NCI-H2227 treated with DMSO at 0.1 percent for 48 hours (cell line): Measurements from ENCODE around the gene FAM20C.

ENCODE experiments used
- DNase-seq: peaks from one replicate; lab custom pipeline; 2025; lab: John Stamatoyannopoulos, UW

FAM20C gene

DNA sequence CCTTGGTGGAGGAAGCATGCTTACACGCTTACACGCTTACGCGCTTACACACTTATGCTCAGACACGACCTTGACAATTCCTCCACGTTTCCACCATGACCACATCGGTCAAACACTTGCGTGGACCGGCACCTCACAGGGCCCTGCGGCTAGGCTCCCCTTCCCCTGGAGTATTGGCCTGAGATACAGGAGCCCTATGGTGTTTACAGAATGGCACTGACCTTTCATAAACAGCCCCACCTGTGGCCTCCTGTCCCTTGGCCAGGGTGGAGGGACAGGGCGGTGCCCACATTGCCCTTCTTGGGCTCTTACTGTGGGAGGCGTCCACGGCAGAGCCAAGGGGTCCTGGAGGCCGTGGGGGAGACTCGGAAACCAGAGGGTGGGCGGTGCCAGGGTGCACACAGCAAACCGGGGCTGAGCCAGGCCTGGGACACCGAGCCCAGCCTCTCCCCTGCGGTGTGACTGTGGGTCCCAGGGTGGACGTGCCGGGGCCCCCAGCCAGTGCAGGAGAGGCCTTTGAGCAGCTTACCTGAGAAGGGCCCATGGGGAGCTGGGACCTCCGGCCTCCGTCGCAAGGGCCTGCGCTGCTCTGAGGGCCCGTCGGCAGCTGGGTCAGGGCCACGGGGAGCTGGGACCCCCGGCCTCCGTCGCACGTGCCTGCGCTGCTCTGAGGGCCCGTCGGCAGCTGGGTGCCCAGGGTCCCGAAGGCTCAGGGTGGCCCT lies 53.4 kb downstream of the FAM20C start:
- DNase-seq, result no peak

GRCh38 chr7:246451-246850 lies 54.1 kb downstream of the FAM20C start:
- DNase-seq, result no peak

DNA sequence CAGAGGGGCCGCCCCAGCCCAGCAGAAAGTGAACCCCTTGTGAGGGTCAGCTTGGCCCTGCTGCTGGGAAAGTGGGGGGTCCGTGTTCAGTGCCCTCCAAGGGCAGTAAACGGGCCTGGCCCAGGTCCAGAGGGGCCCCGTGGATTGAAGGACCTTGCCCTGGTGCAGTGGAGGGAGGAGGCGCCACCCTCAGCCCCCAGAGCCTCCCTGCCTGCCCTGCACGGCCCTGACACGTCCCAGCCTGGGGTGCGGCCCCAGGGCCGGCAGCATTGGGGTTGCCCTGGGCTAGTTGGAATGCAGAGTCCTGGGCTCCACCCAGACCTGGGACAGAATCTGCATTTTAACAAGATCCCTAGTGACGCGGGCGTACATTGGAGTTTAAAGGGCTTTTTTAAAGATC lies 54.8 kb downstream of the FAM20C start:
- no peak for DNase-seq

DNA sequence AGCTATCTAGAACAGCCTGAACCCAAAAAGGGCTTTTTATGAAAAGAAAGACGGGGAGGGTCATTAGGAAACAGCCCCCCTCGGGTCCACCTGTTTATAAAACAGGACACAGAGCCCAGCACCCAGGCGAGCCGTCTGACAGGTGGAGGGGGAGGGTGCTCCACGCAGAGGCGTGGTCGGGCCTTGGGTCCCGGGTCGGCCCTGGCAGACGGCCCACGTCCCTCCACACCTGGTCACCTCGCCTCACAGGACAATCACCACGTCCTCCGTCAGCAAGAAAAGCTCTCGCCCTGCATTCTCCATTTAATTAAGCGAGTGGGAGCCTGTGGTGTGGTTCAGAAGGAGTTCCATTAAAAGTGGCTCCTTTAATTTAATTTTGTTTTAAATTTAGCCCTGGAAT lies 55.3 kb downstream of the FAM20C start:
- no peak for DNase-seq

DNA sequence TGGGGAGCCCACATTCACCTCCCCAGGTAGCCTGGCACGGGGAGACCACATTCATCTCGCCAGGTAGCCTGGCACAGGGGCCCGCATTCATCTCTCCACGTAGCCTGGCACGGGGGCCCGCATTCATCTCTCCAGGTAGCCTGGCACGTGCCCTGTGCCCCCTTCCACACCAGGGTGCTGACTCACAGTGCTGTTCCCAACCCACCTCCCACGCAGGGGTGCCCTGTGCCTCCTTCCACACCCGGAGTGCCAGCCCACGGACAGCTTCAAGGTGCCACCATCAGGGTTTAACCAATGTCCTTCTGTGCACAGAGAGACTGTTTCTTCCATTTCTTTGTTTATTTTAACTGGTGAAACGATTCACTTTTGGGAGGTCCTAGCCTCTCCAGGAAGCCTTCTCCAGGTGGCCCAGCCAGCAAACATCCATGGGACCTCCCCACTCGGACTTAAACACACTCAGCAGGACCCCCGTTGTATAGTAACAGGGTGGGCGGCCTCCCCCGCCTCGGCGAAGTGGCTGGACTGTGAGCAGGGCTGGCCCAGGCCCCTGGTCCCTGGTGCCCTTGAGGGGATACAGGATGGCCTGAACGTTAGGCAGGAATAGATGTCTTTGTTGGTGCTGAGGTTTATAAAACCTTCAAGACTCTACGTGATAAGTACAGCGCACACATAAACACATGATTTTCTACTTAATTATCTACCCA lies 56.5 kb downstream of the FAM20C start:
- DNase-seq, result no peak

GRCh38 chr7:249989-250388 lies 57.6 kb downstream of the FAM20C start:
- DNase-seq, result no peak

GRCh38 chr7:250523-250922 lies 58.2 kb downstream of the FAM20C start:
- no peak for DNase-seq

DNA sequence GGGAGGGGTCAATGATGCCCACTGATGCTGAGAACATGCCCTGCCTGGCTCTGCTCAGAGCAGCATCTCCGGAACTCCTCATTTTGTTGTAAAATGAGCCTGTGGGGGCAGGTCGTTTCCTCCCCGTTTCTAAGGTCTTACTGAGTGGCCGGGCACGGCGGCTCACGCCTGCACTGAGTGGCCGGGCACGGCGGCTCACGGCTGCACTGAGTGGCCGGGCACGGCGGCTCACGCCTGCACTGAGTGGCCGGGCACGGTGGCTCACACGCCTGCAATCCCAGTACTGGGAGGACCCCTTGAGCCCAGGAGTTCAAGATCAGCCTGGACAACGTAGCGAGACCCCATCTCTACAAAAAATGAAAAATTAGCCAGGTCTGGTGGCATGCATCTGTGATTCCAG lies 58.6 kb downstream of the FAM20C start:
- no peak for DNase-seq

- DNase-seq, result no peak
These were observed 59.2 kb downstream of the FAM20C start for GRCh38 chr7:251446-252175.

DNA sequence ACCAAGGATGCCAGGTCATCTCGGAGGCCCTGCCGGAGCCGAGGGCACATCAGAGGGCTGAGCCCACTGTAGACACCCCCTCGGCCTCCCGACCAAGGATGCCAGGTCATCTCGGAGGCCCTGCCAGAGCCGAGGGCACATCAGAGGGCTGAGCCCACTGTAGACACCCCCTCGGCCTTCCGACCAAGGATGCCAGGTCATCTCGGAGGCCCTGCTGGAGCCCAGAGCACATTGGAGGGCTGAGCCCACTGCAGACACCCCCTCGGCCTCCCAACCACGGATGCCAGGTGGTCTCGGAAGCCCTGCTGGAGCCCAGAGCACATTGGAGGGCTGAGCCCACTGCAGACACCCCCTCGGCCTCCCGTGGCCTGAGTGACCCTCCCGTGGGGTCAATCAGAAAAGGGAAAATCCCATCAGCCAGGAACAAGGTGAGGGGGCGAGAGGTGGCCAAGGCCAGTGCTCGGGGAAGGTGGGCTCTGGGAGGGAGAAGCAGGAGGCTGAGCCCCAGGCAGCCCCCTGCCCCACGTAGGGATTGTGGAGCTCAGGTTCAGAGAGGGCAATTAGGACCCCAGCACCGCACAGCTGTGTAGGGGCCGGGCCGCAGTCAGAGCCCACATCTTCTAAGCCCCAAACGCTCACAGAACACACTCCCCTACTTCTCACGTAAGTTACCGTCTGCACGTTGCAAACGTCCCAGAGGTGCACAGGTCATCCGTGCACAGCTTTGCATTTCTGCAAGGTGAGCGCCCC lies 60.0 kb downstream of the FAM20C start:
- DNase-seq, result no peak

DNA sequence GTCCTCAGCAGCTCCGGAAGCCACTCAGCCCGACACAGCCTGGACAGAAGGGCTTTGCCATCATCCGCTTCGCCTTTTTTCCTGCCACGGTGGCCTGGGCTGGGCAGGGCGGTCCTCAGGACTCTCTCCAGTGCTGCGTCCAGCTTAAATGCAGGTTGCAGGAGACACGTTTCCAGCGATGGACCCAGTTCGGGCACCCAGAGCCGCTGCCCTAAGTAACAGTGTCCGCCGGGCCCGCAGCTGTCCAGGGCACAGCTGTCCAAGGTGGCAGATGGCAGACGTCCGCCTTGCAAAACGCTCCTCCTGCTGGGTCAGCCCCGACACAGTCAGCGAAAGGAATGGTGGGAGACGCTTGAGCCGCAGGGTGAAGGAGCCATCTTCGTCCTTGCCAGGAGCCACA lies 60.6 kb downstream of the FAM20C start:
- DNase-seq, result no peak

DNA sequence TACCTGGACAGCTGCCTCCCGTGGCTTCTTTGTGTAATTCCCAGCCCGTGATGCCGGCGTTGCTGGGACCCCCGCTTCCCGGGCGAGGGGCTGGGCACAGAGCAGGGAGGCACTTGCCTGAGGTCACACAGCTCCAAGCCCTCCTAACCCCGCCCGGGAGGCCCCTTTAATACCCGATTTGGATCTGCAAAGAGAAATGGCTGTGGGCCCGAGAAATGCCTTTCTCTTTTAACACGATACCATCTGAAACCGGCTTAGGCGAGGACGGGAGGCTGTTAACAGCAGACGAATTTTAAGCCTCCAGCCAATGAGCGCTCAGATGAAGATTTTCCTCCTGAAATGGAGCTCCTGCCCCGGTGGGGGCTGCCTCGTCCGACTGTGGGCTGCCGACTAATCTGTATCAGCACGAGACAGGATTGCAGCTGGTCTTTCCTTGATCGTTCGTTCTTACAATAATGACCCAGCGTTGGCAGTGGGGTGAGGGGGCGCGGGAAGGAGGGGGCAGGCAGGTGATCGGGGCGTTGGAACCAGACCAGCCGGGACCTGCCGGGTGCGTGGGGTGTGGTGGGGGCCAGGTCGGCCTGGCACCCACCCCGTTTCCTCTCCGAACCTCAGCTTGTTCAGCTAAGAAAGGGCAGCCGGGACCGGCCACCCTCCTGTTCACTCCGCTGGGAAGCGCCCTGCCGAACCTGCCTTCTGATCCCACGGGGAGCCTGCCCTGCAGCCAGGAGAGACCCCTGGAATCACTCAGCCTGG lies 61.4 kb downstream of the FAM20C start:
- no peak for DNase-seq

DNA sequence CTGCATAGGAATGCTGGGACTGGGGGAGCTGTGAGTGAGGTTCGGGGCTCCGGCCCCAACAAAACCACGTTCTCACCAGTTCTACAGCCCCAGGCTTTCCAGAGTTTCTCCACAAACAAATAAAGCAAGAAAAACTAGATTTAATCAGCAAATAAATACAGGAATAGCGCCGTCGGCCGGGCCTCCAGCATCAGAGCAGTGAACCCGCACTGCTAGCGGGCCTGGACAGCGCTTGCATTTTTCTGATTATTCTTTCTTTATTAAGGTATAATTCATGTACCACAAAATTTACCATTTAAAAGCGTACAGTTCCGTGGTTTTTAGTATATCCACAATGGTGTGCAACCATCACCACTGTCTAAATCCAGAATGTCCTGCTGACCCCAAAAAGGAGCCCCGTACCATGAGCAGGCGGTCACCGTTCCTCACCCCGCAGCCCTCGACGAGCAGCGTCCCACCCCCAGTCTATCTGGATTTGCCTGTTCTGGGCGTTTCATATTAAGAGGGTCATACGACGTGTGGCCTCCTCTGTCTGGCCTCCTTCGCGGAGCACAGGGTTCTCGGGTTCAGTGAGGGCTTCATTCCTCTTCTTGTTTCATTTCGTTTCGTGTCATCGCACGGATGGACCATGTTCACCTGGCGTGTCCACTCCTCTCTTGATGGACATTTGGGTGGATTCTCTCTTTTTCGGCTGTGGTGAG lies 62.1 kb downstream of the FAM20C start:
- DNase-seq, result no peak

DNA sequence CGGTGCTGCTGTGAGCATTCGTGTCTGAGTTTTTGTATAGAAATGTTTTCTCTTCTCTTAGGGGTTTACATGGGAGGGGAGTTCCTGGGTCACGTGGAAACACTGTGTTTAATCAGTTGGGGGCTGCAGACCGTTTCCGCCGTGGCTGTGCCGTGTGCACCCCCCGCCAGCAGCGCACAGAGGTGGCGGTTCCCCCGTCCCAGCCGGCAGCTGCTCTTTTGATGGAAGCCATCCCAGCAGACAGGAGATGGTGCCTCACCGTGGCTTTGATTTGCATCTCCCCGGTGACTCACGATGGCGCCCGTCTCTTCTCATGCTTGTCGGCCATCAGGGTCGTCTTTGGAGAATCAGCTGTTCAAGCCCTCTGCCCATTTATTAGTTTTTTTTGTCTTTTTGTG lies 62.7 kb downstream of the FAM20C start:
- DNase-seq, result no peak

GRCh38 chr7:255721-256361 lies 63.5 kb downstream of the FAM20C start:
- DNase-seq, result no peak

GRCh38 chr7:256461-256940 lies 64.1 kb downstream of the FAM20C start:
- no peak for DNase-seq

- DNase-seq, result no peak
These were observed 64.7 kb downstream of the FAM20C start for GRCh38 chr7:256981-257646.

DNA sequence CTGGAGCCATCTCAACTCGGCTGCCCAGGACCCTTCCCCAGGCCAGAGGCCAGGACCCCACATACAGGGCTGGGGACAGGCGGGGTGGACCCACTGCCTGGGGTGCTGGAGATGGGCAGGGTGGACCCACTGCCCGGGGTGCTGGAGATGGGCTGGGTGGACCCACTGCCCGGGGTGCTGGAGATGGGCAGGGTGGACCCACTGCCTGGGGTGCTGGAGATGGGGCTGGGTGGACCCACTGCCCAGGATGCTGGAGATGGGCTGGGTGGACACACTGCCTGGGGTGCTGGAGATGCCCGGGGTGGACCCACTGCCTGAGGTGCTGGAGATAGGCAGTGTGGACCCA lies 65.2 kb downstream of the FAM20C start:
- DNase-seq, result no peak

DNA sequence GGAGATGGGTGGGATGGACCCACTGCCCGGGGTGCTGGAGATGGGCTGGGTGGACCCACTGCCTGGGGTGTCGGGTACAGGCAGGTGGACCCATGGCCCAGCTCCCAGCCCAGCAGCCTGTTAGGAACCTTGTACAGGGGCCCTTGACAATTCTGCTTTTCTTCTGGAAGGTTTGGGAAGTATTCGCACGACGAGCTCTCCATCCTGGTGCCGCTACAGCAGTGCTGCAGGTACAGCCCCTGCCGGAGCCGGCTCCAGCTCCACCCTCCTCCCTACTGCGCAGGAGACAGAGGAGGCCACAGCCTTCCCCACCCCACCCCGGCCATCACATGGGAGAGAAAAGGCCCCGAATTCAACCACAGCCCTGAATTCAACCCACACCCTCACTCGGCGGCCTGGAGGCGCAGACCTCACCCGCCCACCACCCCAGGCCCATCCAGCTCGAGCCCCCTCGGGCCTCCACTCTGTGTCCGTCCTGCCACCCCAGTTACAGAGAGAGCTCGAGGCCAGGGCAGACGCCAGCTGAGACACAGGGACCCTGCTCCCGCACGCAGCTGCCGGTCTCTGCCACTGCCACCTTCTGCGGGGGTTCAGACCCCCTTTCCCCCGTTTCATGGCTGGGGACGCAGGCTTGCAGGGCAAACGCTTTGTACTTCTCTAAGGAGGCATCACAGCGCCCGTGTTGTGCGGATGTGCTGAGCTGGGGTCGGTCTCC lies 66.3 kb downstream of the FAM20C start:
- DNase-seq, result no peak

GRCh38 chr7:259191-259505 lies 66.8 kb downstream of the FAM20C start:
- DNase-seq, result no peak
